A204.1 (cell line): ENCODE data around the gene TCF7.

Experiments
- FAIRE-seq: peaks from 2 replicates; lab custom pipeline; 2012; peaks lifted over from hg19 to GRCh38; lab: Jason Lieb, UNC

Gene TCF7

GRCh38 chr5:134113902-134114875 is at the start of gene TCF7:
Gene TCF7 (plus strand): TSS chr5:134114681. CDS start chr5:134114907, 226 bp downstream.
- no peak for FAIRE-seq

- no peak for FAIRE-seq
Observed at GRCh38 chr5:134069553-134069952, 44.9 kb upstream of the TCF7 start.

GRCh38 chr5:134070725-134071613 is 43.5 kb upstream of the TCF7 start:
- no peak for FAIRE-seq

- no peak for FAIRE-seq
Observed at GRCh38 chr5:134071614-134072207, 42.8 kb upstream of the TCF7 start.

GRCh38 chr5:134072471-134073210 is 41.8 kb upstream of the TCF7 start:
- FAIRE-seq: no peak

GRCh38 chr5:134073404-134073803 is 41.1 kb upstream of the TCF7 start:
- no peak for FAIRE-seq

GRCh38 chr5:134075102-134075501 is 39.4 kb upstream of the TCF7 start:
- no peak for FAIRE-seq

- FAIRE-seq: no peak
Observed at GRCh38 chr5:134077926-134078580, 36.4 kb upstream of the TCF7 start.

GRCh38 chr5:134079748-134080581 is 34.5 kb upstream of the TCF7 start:
- no peak for FAIRE-seq

GRCh38 chr5:134082264-134082992 is 32.1 kb upstream of the TCF7 start:
- no peak for FAIRE-seq

- no peak for FAIRE-seq
Observed at GRCh38 chr5:134083517-134083916, 31.0 kb upstream of the TCF7 start.

GRCh38 chr5:134084022-134084565 is 30.4 kb upstream of the TCF7 start:
- no peak for FAIRE-seq

- no peak for FAIRE-seq
Observed at GRCh38 chr5:134084570-134084969, 29.9 kb upstream of the TCF7 start.

- FAIRE-seq: no peak
Observed at GRCh38 chr5:134085411-134085810, 29.1 kb upstream of the TCF7 start.

GRCh38 chr5:134086225-134086942 is 28.1 kb upstream of the TCF7 start:
- no peak for FAIRE-seq

GRCh38 chr5:134086943-134087305 is 27.6 kb upstream of the TCF7 start:
- FAIRE-seq: no peak

GRCh38 chr5:134088291-134088690 is 26.2 kb upstream of the TCF7 start:
- no peak for FAIRE-seq

- no peak for FAIRE-seq
Observed at GRCh38 chr5:134088994-134089560, 25.4 kb upstream of the TCF7 start.
